ENCODE results near the gene GMFB. TPM values are rescaled to one million over a fixed set of nuclear protein-coding genes. Genes with fewer than 3 reads are reported as not detected.

Gene GMFB
- total RNA-seq, 1 experiment from 2014 or later = 53.8 TPM

DNA sequence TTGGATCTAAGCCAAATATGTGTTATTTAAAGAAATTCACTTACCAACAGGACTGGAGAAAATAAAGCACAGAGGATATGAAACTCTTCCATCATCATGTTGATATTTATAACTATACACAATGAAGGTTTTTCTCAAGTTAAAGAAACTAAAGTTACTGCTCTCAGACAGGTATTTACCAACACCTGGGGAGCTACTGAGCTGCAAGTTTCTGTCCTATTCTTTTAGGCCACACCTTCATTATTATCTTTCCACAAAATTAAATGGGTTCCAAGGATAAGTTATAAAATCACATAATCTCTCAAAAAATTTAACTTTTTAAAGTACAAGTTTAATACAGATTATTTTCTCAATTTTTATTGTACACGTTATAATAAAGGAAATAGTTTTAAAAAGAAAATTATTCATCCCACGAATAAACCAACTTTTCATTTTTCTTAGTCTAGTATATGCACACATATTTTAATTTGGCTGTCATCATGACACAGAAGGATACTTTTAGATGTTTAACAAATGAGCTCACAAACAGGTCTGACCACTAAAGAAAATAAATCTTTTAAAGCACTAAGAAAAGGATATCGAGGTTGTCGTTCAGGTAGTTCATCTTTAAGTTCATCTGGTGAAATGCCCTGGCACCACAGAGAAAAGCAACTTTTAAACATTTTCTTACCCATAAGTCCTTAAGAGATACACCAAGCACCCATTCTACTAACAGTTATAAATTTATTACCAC is 7.8 kb downstream of the GMFB start:
- ChIA-PET POLR2A (no interaction called here), CTCF (no interaction called here), RAD21 (ENCODE audit: low non-redundant PET in 1 of 2, low total read pairs in 2 of 2, uncharacterized antibody in 2 of 2, unreplicated experiment in 2 of 2) (no interaction called here)
- DNase-seq (ENCODE audit: low read depth, low spot score) (no peak), ATAC-seq (no peak)
- H3K79me2 ChIP-seq (ENCODE audit: insufficient read depth, low read length) = peaks cover 64% of the 10 kb centered on the region
- H3K4me3 ChIP-seq (replicated peaks in 1 of 2; ENCODE audit: low read depth in 1 of 2, low read length in 2 of 2) = no peak overlapping the region
- no peak overlapping the region for H3K9ac ChIP-seq (ENCODE audit: low read length)
- no peaks in the 10 kb centered on the region for H3K4me1 ChIP-seq (ENCODE audit: control insufficient read depth in 1 of 2, insufficient read depth in 2 of 2, low read length in 2 of 2)
- H3K27me3 ChIP-seq (ENCODE audit: insufficient read depth, low read length) = no peaks in the 10 kb centered on the region
- no peaks in the 10 kb centered on the region for H4K20me1 ChIP-seq (ENCODE audit: insufficient read depth)
- BruUV-seq (replicated peaks) = no TSS peak
- intact Hi-C loops (cut with micrococcal nuclease) = no loop called here
- H3K27ac ChIP-seq (ENCODE audit: low read depth, low read length) = no peak overlapping the region
- no peak overlapping the region for H3K4me2 ChIP-seq (ENCODE audit: low read length)
- TF ChIP-seq ELF1 (IDR thresholded peaks at IDR 0.05; ENCODE audit: borderline replicate concordance, low read depth) (no peak), ZFX (IDR thresholded peaks at IDR 0.05) (no peak), SP1 (IDR thresholded peaks at IDR 0.05; ENCODE audit: low read depth) (no peak), YY1 (IDR thresholded peaks at IDR 0.05; ENCODE audit: extremely low read depth, insufficient replicate concordance, low read depth, low read length) (no peak), SRF (IDR thresholded peaks at IDR 0.05; ENCODE audit: low read depth) (no peak), EZH2 (IDR thresholded peaks at IDR 0.05) (no peak), TCF7L2 (IDR thresholded peaks at IDR 0.05; ENCODE audit: borderline replicate concordance, extremely low read depth, insufficient read depth, insufficient read length) (no peak)
- TF ChIP-seq, protein P1, sequence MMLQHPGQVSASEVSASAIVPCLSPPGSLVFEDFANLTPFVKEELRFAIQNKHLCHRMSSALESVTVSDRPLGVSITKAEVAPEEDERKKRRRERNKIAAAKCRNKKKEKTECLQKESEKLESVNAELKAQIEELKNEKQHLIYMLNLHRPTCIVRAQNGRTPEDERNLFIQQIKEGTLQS (IDR thresholded peaks at IDR 0.05) = no peak
- TF ChIP-seq, protein P2, sequence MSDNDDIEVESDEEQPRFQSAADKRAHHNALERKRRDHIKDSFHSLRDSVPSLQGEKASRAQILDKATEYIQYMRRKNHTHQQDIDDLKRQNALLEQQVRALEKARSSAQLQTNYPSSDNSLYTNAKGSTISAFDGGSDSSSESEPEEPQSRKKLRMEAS (IDR thresholded peaks at IDR 0.05) = no peak
- TF ChIP-seq, protein P3, sequence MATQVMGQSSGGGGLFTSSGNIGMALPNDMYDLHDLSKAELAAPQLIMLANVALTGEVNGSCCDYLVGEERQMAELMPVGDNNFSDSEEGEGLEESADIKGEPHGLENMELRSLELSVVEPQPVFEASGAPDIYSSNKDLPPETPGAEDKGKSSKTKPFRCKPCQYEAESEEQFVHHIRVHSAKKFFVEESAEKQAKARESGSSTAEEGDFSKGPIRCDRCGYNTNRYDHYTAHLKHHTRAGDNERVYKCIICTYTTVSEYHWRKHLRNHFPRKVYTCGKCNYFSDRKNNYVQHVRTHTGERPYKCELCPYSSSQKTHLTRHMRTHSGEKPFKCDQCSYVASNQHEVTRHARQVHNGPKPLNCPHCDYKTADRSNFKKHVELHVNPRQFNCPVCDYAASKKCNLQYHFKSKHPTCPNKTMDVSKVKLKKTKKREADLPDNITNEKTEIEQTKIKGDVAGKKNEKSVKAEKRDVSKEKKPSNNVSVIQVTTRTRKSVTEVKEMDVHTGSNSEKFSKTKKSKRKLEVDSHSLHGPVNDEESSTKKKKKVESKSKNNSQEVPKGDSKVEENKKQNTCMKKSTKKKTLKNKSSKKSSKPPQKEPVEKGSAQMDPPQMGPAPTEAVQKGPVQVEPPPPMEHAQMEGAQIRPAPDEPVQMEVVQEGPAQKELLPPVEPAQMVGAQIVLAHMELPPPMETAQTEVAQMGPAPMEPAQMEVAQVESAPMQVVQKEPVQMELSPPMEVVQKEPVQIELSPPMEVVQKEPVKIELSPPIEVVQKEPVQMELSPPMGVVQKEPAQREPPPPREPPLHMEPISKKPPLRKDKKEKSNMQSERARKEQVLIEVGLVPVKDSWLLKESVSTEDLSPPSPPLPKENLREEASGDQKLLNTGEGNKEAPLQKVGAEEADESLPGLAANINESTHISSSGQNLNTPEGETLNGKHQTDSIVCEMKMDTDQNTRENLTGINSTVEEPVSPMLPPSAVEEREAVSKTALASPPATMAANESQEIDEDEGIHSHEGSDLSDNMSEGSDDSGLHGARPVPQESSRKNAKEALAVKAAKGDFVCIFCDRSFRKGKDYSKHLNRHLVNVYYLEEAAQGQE (IDR thresholded peaks at IDR 0.05; ENCODE audit: low read depth) = no peak
- no peaks in the 10 kb centered on the region for H3K9me3 ChIP-seq (ENCODE audit: control insufficient read depth in 1 of 2, insufficient read depth in 1 of 2, low read depth in 1 of 2, low read length in 2 of 2)
- no peak overlapping the region for H2AFZ ChIP-seq (ENCODE audit: low read depth, low read length, poor library complexity, severe bottlenecking)
- peaks cover 21 to 31% of the 10 kb centered on the region in 2 experiments for H3K36me3 ChIP-seq (ENCODE audit: control insufficient read depth in 1 of 2, insufficient read depth in 2 of 2, low read length in 2 of 2)
- H3K9me2 ChIP-seq (ENCODE audit: insufficient read depth) = no peaks in the 10 kb centered on the region
